PC-3 (cell line): ENCODE measurements around the gene RDX.

Experiments used
- CTCF ChIP-seq: fragments of 300-600 bp; sonication (generic); conservative IDR thresholded peaks from 2 replicates; pipeline ENCODE4 v1.5.1; 2017; ENCODE audit warnings: antibody characterized with exemption, low read depth, mild to moderate bottlenecking, low read length
- EZH2phosphoT487 ChIP-seq: fragments of 300-600 bp; sonication (generic); IDR thresholded peaks from 2 replicates; pipeline ENCODE4 v1.6.1; 2018; ENCODE audit warnings: mild to moderate bottlenecking, antibody characterized with exemption, low read length, borderline replicate concordance

GRCh38 chr11:110345743-110346142 lies 49.3 kb upstream of the RDX start:
- TF ChIP-seq CTCF (no peak), EZH2phosphoT487 (no peak)
